Chondrocyte (in vitro differentiated cells): Measurements from ENCODE around the gene MYO19. TPM values are rescaled to one million over a fixed set of nuclear protein-coding genes. Genes with fewer than 3 reads are reported as not detected.

Experiments
- DNase-seq: peaks from one replicate; pipeline ENCODE4 v3.0.0; 2021; ENCODE audit warnings: mixed read lengths, low spot score
- H3K27ac Mint-ChIP-seq: one replicate; pipeline ENCODE4 v1.8.0; 2021; ENCODE audit warnings: mild to moderate bottlenecking, moderate library complexity, mixed read lengths; ENCODE audit not compliant: unreplicated experiment
- H3K27me3 Mint-ChIP-seq: 2 replicates; pipeline ENCODE4 v1.8.0; 2021; ENCODE audit warnings: low read depth, mixed read lengths
- H3K36me3 Mint-ChIP-seq: 2 replicates; pipeline ENCODE4 v1.8.0; 2021; ENCODE audit warnings: low read depth, mixed read lengths
- H3K4me1 Mint-ChIP-seq: 2 replicates; pipeline ENCODE4 v1.8.0; 2021; ENCODE audit warnings: low read depth, mild to moderate bottlenecking, mixed read lengths
- H3K4me3 Mint-ChIP-seq: one replicate; pipeline ENCODE4 v1.8.0; 2021; ENCODE audit warnings: mild to moderate bottlenecking, moderate library complexity, mixed read lengths; ENCODE audit not compliant: unreplicated experiment
- H3K9me3 Mint-ChIP-seq: 2 replicates; pipeline ENCODE4 v1.8.0; 2021; ENCODE audit warnings: low read depth, mixed read lengths
- CTCF ChIP-seq: fragments of 200-600 bp; sonication (generic); IDR thresholded peaks from 2 replicates; pipeline ENCODE4 v1.5.0; 2021; ENCODE audit warnings: antibody characterized with exemption, mild to moderate bottlenecking, moderate library complexity
- total RNA-seq: library from RNA; stranded (reverse); gene quantifications from 3 replicates; pipeline ENCODE4 v1.2.1, GENCODE V29; 2021

The MYO19 gene
- total RNA-seq, 1 donor from 2014 or later = 52.6 TPM

GRCh38 chr17:36540696-36541095 lies 6.0 kb upstream of the MYO19 start:
- H3K9me3 Mint-ChIP-seq = no peaks in the 10 kb centered on the region
- H3K4me1 Mint-ChIP-seq = peaks cover 15% of the 10 kb centered on the region
- H3K27ac Mint-ChIP-seq = no peak overlapping the region
- TF ChIP-seq CTCF = no peak
- DNase-seq = no peak
- H3K36me3 Mint-ChIP-seq = no peaks in the 10 kb centered on the region
- H3K27me3 Mint-ChIP-seq = no peaks in the 10 kb centered on the region
- no peak overlapping the region for H3K4me3 Mint-ChIP-seq

GRCh38 chr17:36535669-36536081 lies 1.0 kb upstream of the MYO19 start:
- peak overlapping the region; percentile 97 for H3K4me3 Mint-ChIP-seq
- no peak for DNase-seq
- peak; percentile 8 for TF ChIP-seq CTCF
- H3K27me3 Mint-ChIP-seq = no peaks in the 10 kb centered on the region
- H3K36me3 Mint-ChIP-seq = peaks cover 5% of the 10 kb centered on the region
- no peaks in the 10 kb centered on the region for H3K9me3 Mint-ChIP-seq
- peaks cover 17% of the 10 kb centered on the region for H3K4me1 Mint-ChIP-seq
- H3K27ac Mint-ChIP-seq = peak overlapping the region; percentile 99

GRCh38 chr17:36533935-36534839 lies 481 bp downstream of the MYO19 start:
- TF ChIP-seq CTCF = peak; percentile 84
- H3K27ac Mint-ChIP-seq = peak overlapping the region; percentile 99
- DNase-seq = no peak
- H3K9me3 Mint-ChIP-seq = no peaks in the 10 kb centered on the region
- peaks cover 17% of the 10 kb centered on the region for H3K4me1 Mint-ChIP-seq
- H3K27me3 Mint-ChIP-seq = no peaks in the 10 kb centered on the region
- peak overlapping the region; percentile 97 for H3K4me3 Mint-ChIP-seq
- H3K36me3 Mint-ChIP-seq = peaks cover 6% of the 10 kb centered on the region

GRCh38 chr17:36532435-36532975 lies 2.2 kb downstream of the MYO19 start:
- no peak overlapping the region for H3K27ac Mint-ChIP-seq
- no peak for DNase-seq
- H3K36me3 Mint-ChIP-seq = peaks cover 11% of the 10 kb centered on the region
- H3K27me3 Mint-ChIP-seq = no peaks in the 10 kb centered on the region
- peaks cover 17% of the 10 kb centered on the region for H3K4me1 Mint-ChIP-seq
- H3K9me3 Mint-ChIP-seq = no peaks in the 10 kb centered on the region
- no peak for TF ChIP-seq CTCF
- no peak overlapping the region for H3K4me3 Mint-ChIP-seq

- H3K27me3 Mint-ChIP-seq = no peaks in the 10 kb centered on the region
- H3K9me3 Mint-ChIP-seq = no peaks in the 10 kb centered on the region
- H3K4me3 Mint-ChIP-seq = no peak overlapping the region
- peaks cover 26% of the 10 kb centered on the region for H3K36me3 Mint-ChIP-seq
- H3K27ac Mint-ChIP-seq = no peak overlapping the region
- TF ChIP-seq CTCF = no peak
- no peak for DNase-seq
- peaks cover 14% of the 10 kb centered on the region for H3K4me1 Mint-ChIP-seq
Observed at GRCh38 chr17:36529121-36529520, 5.5 kb downstream of the MYO19 start.
